ENCODE results near the gene NBEAL1. TPM values are rescaled to one million over a fixed set of nuclear protein-coding genes. Genes with fewer than 3 reads are reported as not detected.
"Not testable (repeated sequence)": the region's sequence is repeated elsewhere in the genome, so short reads cannot be mapped to it uniquely, and the experiment has no call there.

NBEAL1 gene
- total and polyA plus RNA-seq, 12 donors: 2.5 to 24.5 (median 17.9) TPM

- WGBS, 2 donors: 77 to 78% methylated on average over 5 of the region's 5 CpGs
- ATAC-seq (no peak), DNase-seq (no peak)
- peak overlapping the region in 1 of 10 donors; percentile 95 for H3K27ac ChIP-seq
- TF ChIP-seq CTCF (IDR thresholded peaks at IDR 0.05): no peak
- no peaks in the 10 kb centered on the region for H3K27me3 ChIP-seq
- peaks cover 0 to 44% (median 0%) of the 10 kb centered on the region in 9 donors for H3K36me3 ChIP-seq
- intact Hi-C loops (cut with DNase I): loop anchor here in 1 of 10 donors (5.0 to 10.0 kb wide), 2 partner anchors 212 to 574 kb away; no protein-coding TSS in a partner anchor
- H3K4me1 ChIP-seq: peaks cover 0 to 27% (median 16%) of the 10 kb centered on the region in 9 donors
- H3K9me3 ChIP-seq: no peaks in the 10 kb centered on the region
- peak overlapping the region in 5 of 10 donors; percentile 70 to 95 (median 77) for H3K4me3 ChIP-seq
Observed at GRCh38 chr2:203240491-203240890, 225.8 kb downstream of the NBEAL1 start.

- Histone ChIP-seq H3K36me3 (peaks cover 0 to 64% (median 12%) of the 10 kb centered on the region in 9 donors), H3K27ac (no peak overlapping the region), H3K9me3 (no peaks in the 10 kb centered on the region), H3K4me1 (peaks cover 0 to 27% (median 16%) of the 10 kb centered on the region in 9 donors), H3K4me3 (no peak overlapping the region), H3K27me3 (no peaks in the 10 kb centered on the region)
- 98% methylated on average over 6 of the region's 6 CpGs for WGBS, 2 donors
- no peak for TF ChIP-seq CTCF (IDR thresholded peaks at IDR 0.05)
- DNase-seq: no peak
- intact Hi-C loops (cut with DNase I): loop anchor here in 1 of 10 donors (5.0 to 10.0 kb wide), 2 partner anchors 210 to 572 kb away; no protein-coding TSS in a partner anchor
- ATAC-seq: no peak
Observed at GRCh38 chr2:203242518-203242917, 227.8 kb downstream of the NBEAL1 start.

- Histone ChIP-seq H3K36me3 (peaks cover 0 to 98% (median 17%) of the 10 kb centered on the region in 9 donors), H3K27me3 (no peaks in the 10 kb centered on the region), H3K27ac (no peak overlapping the region), H3K4me1 (peaks cover 0 to under 1% (median 0%) of the 10 kb centered on the region in 9 donors), H3K9me3 (no peaks in the 10 kb centered on the region), H3K4me3 (no peak overlapping the region)
- DNase-seq (no peak), ATAC-seq (no peak)
- WGBS, 2 donors: 94 to 96% methylated on average over 3 of the region's 3 CpGs
- no peak for TF ChIP-seq CTCF (IDR thresholded peaks at IDR 0.05)
- intact Hi-C loops (cut with DNase I): loop anchor here in 1 of 10 donors (10.0 kb wide), 1 partner anchor 568 kb away; no protein-coding TSS in a partner anchor
Observed at GRCh38 chr2:203246646-203247045, 232.0 kb downstream of the NBEAL1 start.

- Histone ChIP-seq H3K4me1 (no peaks in the 10 kb centered on the region), H3K4me3 (no peak overlapping the region), H3K36me3 (peaks cover 0 to 100% (median 34%) of the 10 kb centered on the region in 9 donors), H3K27me3 (no peaks in the 10 kb centered on the region), H3K27ac (no peak overlapping the region), H3K9me3 (no peaks in the 10 kb centered on the region)
- ATAC-seq: no peak
- WGBS, 2 donors: 95 to 97% methylated on average over 13 of the region's 13 CpGs
- no peak for TF ChIP-seq CTCF (IDR thresholded peaks at IDR 0.05)
- intact Hi-C loops (cut with DNase I): no loop called here
- DNase-seq: no peak
Observed at GRCh38 chr2:203252818-203253217, 238.1 kb downstream of the NBEAL1 start.

- DNase-seq; H3K27me3 ChIP-seq; intact Hi-C loops (cut with DNase I); H3K4me1 ChIP-seq; H3K9me3 ChIP-seq; ATAC-seq; H3K4me3 ChIP-seq; H3K27ac ChIP-seq: not testable (repeated sequence)
- peaks cover 0 to 100% (median 41%) of the 10 kb centered on the region in 9 donors for H3K36me3 ChIP-seq
- WGBS, 2 donors: 82 to 85% methylated on average over 10 of the region's 10 CpGs
Observed at GRCh38 chr2:203253422-203254095, 238.9 kb downstream of the NBEAL1 start.

Measured in heart right ventricle (tissue), 16 donors.